ENCODE measurements around the gene KRTAP26-1.

DNA sequence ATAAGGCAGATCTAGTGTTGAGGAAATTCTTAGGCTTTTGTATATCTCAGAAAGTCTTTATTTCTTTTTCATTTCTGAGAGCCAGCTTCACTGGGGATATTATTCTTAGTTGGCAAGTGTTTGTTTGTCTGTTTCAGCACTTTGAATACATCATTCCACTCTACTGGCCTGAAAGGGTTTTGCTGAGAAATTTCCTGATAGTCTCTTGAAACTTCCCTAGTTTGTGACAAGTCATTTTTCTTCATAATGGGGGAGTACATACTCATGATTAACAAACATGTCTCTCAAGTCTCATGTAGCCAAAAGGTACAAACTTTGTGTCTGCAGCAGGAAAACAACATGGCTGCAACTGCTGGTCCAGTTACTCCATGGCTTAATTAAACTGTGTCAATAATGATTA lies 6.3 kb upstream of the KRTAP26-1 start:
- TF ChIP-seq POLR2A (IDR thresholded peaks at IDR 0.05) (no peak), CTCF (IDR thresholded peaks at IDR 0.05) (no peak)

Data from Peyer's patch (tissue), 4 donors.